ENCODE measurements around the gene DHX35.

- TF ChIP-seq CTCF (IDR thresholded peaks at IDR 0.05 in 4 of 5, conservative IDR thresholded peaks at IDR 0.05 in 1 of 5) = no peak
- no peak for TF ChIP-seq POLR2A (IDR thresholded peaks at IDR 0.05)
These were observed 13.5 kb downstream of the DHX35 start for GRCh38 chr20:38975539-38976120.

Data from gastrocnemius medialis (tissue), 4 donors.